GM12873 (cell line): Measurements from ENCODE around the gene HS3ST3B1.

Source experiments
- CTCF ChIP-seq: IDR thresholded peaks from 2 replicates; pipeline ENCODE4 v1.5.1; 2012; ENCODE audit warnings: low read depth, mild to moderate bottlenecking, moderate library complexity, low read length, control low read depth; ENCODE audit not compliant: insufficient read depth; ENCODE audit errors: missing control alignments

The HS3ST3B1 gene

GRCh38 chr17:14361470-14361869 lies 60.6 kb downstream of the HS3ST3B1 start:
- no peak for TF ChIP-seq CTCF

GRCh38 chr17:14361945-14362508 lies 61.1 kb downstream of the HS3ST3B1 start:
- no peak for TF ChIP-seq CTCF

- no peak for TF ChIP-seq CTCF
Measured at GRCh38 chr17:14366199-14366598, 65.3 kb downstream of the HS3ST3B1 start.

GRCh38 chr17:14372461-14372860 lies 71.6 kb downstream of the HS3ST3B1 start:
- no peak for TF ChIP-seq CTCF

GRCh38 chr17:14372905-14373613 lies 72.2 kb downstream of the HS3ST3B1 start:
- no peak for TF ChIP-seq CTCF

GRCh38 chr17:14373614-14374259 lies 72.9 kb downstream of the HS3ST3B1 start:
- no peak for TF ChIP-seq CTCF

GRCh38 chr17:14374268-14374667 lies 73.4 kb downstream of the HS3ST3B1 start:
- TF ChIP-seq CTCF, result no peak
